ENCODE results near the gene LRRC46.

LRRC46 gene

GRCh38 chr17:47830396-47831002 is 971 bp upstream of the LRRC46 start:
- DNase-seq (no peak), ATAC-seq (replicated peaks) (no peak)
- Mint-ChIP-seq H3K4me1 (peaks cover 19 to 27% of the 10 kb centered on the region in 2 donors), H3K9me3 (no peaks in the 10 kb centered on the region), H3K4me3 (peak overlapping the region; percentile 89 to 96), H3K36me3 (peaks cover 20 to 33% of the 10 kb centered on the region in 2 donors), H3K27ac (peak overlapping the region; percentile 95), H3K27me3 (no peaks in the 10 kb centered on the region)

- Mint-ChIP-seq H3K36me3 (peaks cover 14 to 28% of the 10 kb centered on the region in 2 donors), H3K27ac (peak overlapping the region; percentile 95), H3K27me3 (no peaks in the 10 kb centered on the region), H3K4me3 (peak overlapping the region; percentile 89 to 96), H3K4me1 (peaks cover 18 to 27% of the 10 kb centered on the region in 2 donors), H3K9me3 (no peaks in the 10 kb centered on the region)
- DNase-seq (no peak), ATAC-seq (replicated peaks) (peak; percentile 13 to 42)
These were observed 461 bp downstream of the LRRC46 start for GRCh38 chr17:47831934-47832327.

GRCh38 chr17:47834756-47835155 is 3.3 kb downstream of the LRRC46 start:
- no peak overlapping the region for H3K4me3 Mint-ChIP-seq
- peaks cover 15 to 23% of the 10 kb centered on the region in 2 donors for H3K4me1 Mint-ChIP-seq
- DNase-seq (no peak), ATAC-seq (replicated peaks) (no peak)
- no peaks in the 10 kb centered on the region for H3K9me3 Mint-ChIP-seq
- H3K36me3 Mint-ChIP-seq = peaks cover 11 to 26% of the 10 kb centered on the region in 2 donors
- no peaks in the 10 kb centered on the region for H3K27me3 Mint-ChIP-seq
- H3K27ac Mint-ChIP-seq = peak overlapping the region; percentile 44

GRCh38 chr17:47836601-47837000 is 5.1 kb downstream of the LRRC46 start:
- Mint-ChIP-seq H3K36me3 (peaks cover 11 to 26% of the 10 kb centered on the region in 2 donors), H3K27me3 (no peaks in the 10 kb centered on the region), H3K4me1 (peaks cover 18 to 29% of the 10 kb centered on the region in 2 donors), H3K9me3 (no peaks in the 10 kb centered on the region), H3K27ac (no peak overlapping the region), H3K4me3 (no peak overlapping the region)
- DNase-seq = no peak
- no peak for ATAC-seq (replicated peaks)

- Mint-ChIP-seq H3K27me3 (no peaks in the 10 kb centered on the region), H3K4me3 (no peak overlapping the region), H3K4me1 (peaks cover 12 to 25% of the 10 kb centered on the region in 2 donors), H3K9me3 (no peaks in the 10 kb centered on the region), H3K27ac (no peak overlapping the region), H3K36me3 (peaks cover 11 to 26% of the 10 kb centered on the region in 2 donors)
- no peak for DNase-seq
- no peak for ATAC-seq (replicated peaks)
These were observed 6.0 kb downstream of the LRRC46 start for GRCh38 chr17:47837401-47838039.

GRCh38 chr17:47838636-47839035 is 7.2 kb downstream of the LRRC46 start:
- Mint-ChIP-seq H3K4me3 (no peak overlapping the region), H3K9me3 (no peaks in the 10 kb centered on the region), H3K36me3 (peaks cover 11 to 26% of the 10 kb centered on the region in 2 donors), H3K27me3 (no peaks in the 10 kb centered on the region), H3K4me1 (peaks cover 15 to 35% of the 10 kb centered on the region in 2 donors), H3K27ac (no peak overlapping the region)
- DNase-seq (no peak), ATAC-seq (replicated peaks) (no peak)

GRCh38 chr17:47839071-47839470 is 7.6 kb downstream of the LRRC46 start:
- ATAC-seq (replicated peaks) (no peak), DNase-seq (no peak)
- Mint-ChIP-seq H3K4me1 (peaks cover 15 to 35% of the 10 kb centered on the region in 2 donors), H3K36me3 (peaks cover 11 to 26% of the 10 kb centered on the region in 2 donors), H3K9me3 (no peaks in the 10 kb centered on the region), H3K4me3 (no peak overlapping the region), H3K27ac (no peak overlapping the region), H3K27me3 (peaks cover 3% of the 10 kb centered on the region in 2 donors)

- ATAC-seq (replicated peaks) (no peak), DNase-seq (no peak)
- peak overlapping the region; percentile 91 to 95 for H3K4me3 Mint-ChIP-seq
- peaks cover 12 to 35% of the 10 kb centered on the region in 2 donors for H3K4me1 Mint-ChIP-seq
- H3K27ac Mint-ChIP-seq = peak overlapping the region; percentile 81
- peaks cover 7 to 18% of the 10 kb centered on the region in 2 donors for H3K36me3 Mint-ChIP-seq
- H3K9me3 Mint-ChIP-seq = no peaks in the 10 kb centered on the region
- H3K27me3 Mint-ChIP-seq = peaks cover 13 to 14% of the 10 kb centered on the region in 2 donors
These were observed 8.7 kb downstream of the LRRC46 start for GRCh38 chr17:47840001-47840741.

GRCh38 chr17:47840742-47841487 is 9.4 kb downstream of the LRRC46 start, which contains the start of gene SCRN2:
Gene SCRN2 (minus strand): TSS chr17:47841273. CDS start chr17:47840843, 430 bp downstream.
- peaks cover 20 to 22% of the 10 kb centered on the region in 2 donors for H3K27me3 Mint-ChIP-seq
- peak; percentile 92 for ATAC-seq (replicated peaks)

GRCh38 chr17:47841488-47842291 is 10.2 kb downstream of the LRRC46 start:
- peaks cover 12 to 35% of the 10 kb centered on the region in 2 donors for H3K4me1 Mint-ChIP-seq
- DNase-seq (no peak), ATAC-seq (replicated peaks) (no peak)
- H3K4me3 Mint-ChIP-seq = peak overlapping the region; percentile 91 to 95
- H3K9me3 Mint-ChIP-seq = no peaks in the 10 kb centered on the region
- peaks cover 4 to 11% of the 10 kb centered on the region in 2 donors for H3K36me3 Mint-ChIP-seq
- peak overlapping the region; percentile 90 for H3K27ac Mint-ChIP-seq
- peaks cover 26 to 29% of the 10 kb centered on the region in 2 donors for H3K27me3 Mint-ChIP-seq

More at GRCh38 chr17:47840742-47841487, 9.4 kb downstream of the LRRC46 start, which contains the start of gene SCRN2:
- Mint-ChIP-seq H3K27ac (peak within 1 kb of the TSS; percentile 90), H3K4me1 (peaks cover 12 to 35% of the 10 kb centered on the region in 2 donors), H3K36me3 (peaks cover 6 to 12% of the 10 kb centered on the region in 2 donors), H3K4me3 (peak within 1 kb of the TSS; percentile 91 to 95), H3K9me3 (no peaks in the 10 kb centered on the region)
- DNase-seq = peak; percentile 92

GRCh38 chr17:47843391-47843730 is 11.9 kb downstream of the LRRC46 start:
- H3K9me3 Mint-ChIP-seq = no peaks in the 10 kb centered on the region
- peak overlapping the region; percentile 47 for H3K27ac Mint-ChIP-seq
- no peak for ATAC-seq (replicated peaks)
- H3K36me3 Mint-ChIP-seq = peaks cover under 1% of the 10 kb centered on the region in 2 donors
- H3K27me3 Mint-ChIP-seq = peaks cover 35 to 46% of the 10 kb centered on the region in 2 donors
- no peak for DNase-seq
- no peak overlapping the region for H3K4me3 Mint-ChIP-seq
- peaks cover 17 to 47% of the 10 kb centered on the region in 2 donors for H3K4me1 Mint-ChIP-seq

- H3K27me3 Mint-ChIP-seq = peaks cover 44 to 55% of the 10 kb centered on the region in 2 donors
- DNase-seq = no peak
- no peak overlapping the region for H3K4me3 Mint-ChIP-seq
- H3K9me3 Mint-ChIP-seq = no peaks in the 10 kb centered on the region
- H3K36me3 Mint-ChIP-seq = no peaks in the 10 kb centered on the region
- ATAC-seq (replicated peaks) = no peak
- no peak overlapping the region for H3K27ac Mint-ChIP-seq
- peaks cover 17 to 45% of the 10 kb centered on the region in 2 donors for H3K4me1 Mint-ChIP-seq
These were observed 12.8 kb downstream of the LRRC46 start for GRCh38 chr17:47844227-47844626.
